CD14-positive monocyte (primary cell): Measurements from ENCODE around the gene SAMD4B. TPM values are rescaled to one million over a fixed set of nuclear protein-coding genes. Genes with fewer than 3 reads are reported as not detected.

Source experiments
- DNase-seq, 3 donors: peaks; one replicate each; pipeline ENCODE4 v3.0.0-alpha.2; 2011 to 2022
- H2AFZ ChIP-seq: 2 replicates; pipeline ENCODE4 v1.6.0; 2012; ENCODE audit warnings: mild to moderate bottlenecking, low read depth, low read length, inconsistent platforms; ENCODE audit not compliant: insufficient read depth, poor library complexity, severe bottlenecking
- H3K27ac ChIP-seq, 2 donors: 1 replicate in 1 of 2; 2 replicates in 1 of 2; pipeline ENCODE4 v1.5.1; 2012 to 2013; ENCODE audit warnings: low read length in 2 of 2, control low read depth in 1 of 2, inconsistent platforms in 1 of 2, low read depth in 1 of 2, mild to moderate bottlenecking in 1 of 2
- H3K27me3 ChIP-seq, 2 donors: one replicate each; pipeline versions ENCODE4 v1.6.0 to v1.6.1; 2011 to 2013; ENCODE audit warnings: low read length in 2 of 2; ENCODE audit not compliant: control insufficient read depth in 2 of 2, insufficient read depth in 2 of 2
- H3K36me3 ChIP-seq, 2 donors: replicated peaks in 1 of 2; 1 replicate in 1 of 2; 2 replicates in 1 of 2; pipeline versions ENCODE4 v1.5.1 to v1.6.1; 2012 to 2013; ENCODE audit warnings: low read length in 2 of 2, control low read depth in 1 of 2, inconsistent platforms in 1 of 2, mild to moderate bottlenecking in 1 of 2; ENCODE audit not compliant: insufficient read depth in 2 of 2, control insufficient read depth in 1 of 2
- H3K4me1 ChIP-seq, 2 donors: 1 replicate in 1 of 2; 2 replicates in 1 of 2; pipeline versions ENCODE4 v1.5.1 to v1.6.1; 2012 to 2013; ENCODE audit warnings: low read length in 2 of 2, control low read depth in 1 of 2, inconsistent platforms in 1 of 2, mild to moderate bottlenecking in 1 of 2, moderate library complexity in 1 of 2; ENCODE audit not compliant: insufficient read depth in 2 of 2, control insufficient read depth in 1 of 2
- H3K4me2 ChIP-seq: replicated peaks from 2 replicates; pipeline ENCODE3; 2012; ENCODE audit warnings: low read length, moderate library complexity, mild to moderate bottlenecking; ENCODE audit not compliant: poor library complexity, severe bottlenecking; ENCODE audit errors: extremely low read depth
- H3K4me3 ChIP-seq, 3 experiments: fragments of 200-600 bp in 1 of 3; sonication (generic) in 1 of 3; replicated peaks in 1 of 3; 1 replicate in 2 of 3; 2 replicates in 1 of 3; pipeline ENCODE4 v1.5.1; 2011 to 2013; ENCODE audit warnings: low read length in 3 of 3, mild to moderate bottlenecking in 3 of 3, control low read depth in 2 of 3, low read depth in 2 of 3, inconsistent platforms in 1 of 3, moderate library complexity in 1 of 3
- H3K79me2 ChIP-seq: 2 replicates; pipeline ENCODE4 v1.6.0; 2012; ENCODE audit warnings: mild to moderate bottlenecking, control low read depth, inconsistent platforms, low read length, moderate library complexity; ENCODE audit not compliant: insufficient read depth
- H3K9ac ChIP-seq: 2 replicates; pipeline ENCODE4 v1.6.0; 2017; ENCODE audit warnings: low read length, mild to moderate bottlenecking; ENCODE audit not compliant: insufficient read depth, poor library complexity, severe bottlenecking
- H3K9me3 ChIP-seq, 2 donors: replicated peaks in 1 of 2; 1 replicate in 1 of 2; 2 replicates in 1 of 2; pipeline versions ENCODE4 v1.5.1 to v1.6.1; 2012 to 2013; ENCODE audit warnings: low read length in 2 of 2, control low read depth in 1 of 2; ENCODE audit not compliant: control insufficient read depth in 1 of 2, insufficient read depth in 1 of 2
- H4K20me1 ChIP-seq: 2 replicates; pipeline ENCODE4 v1.6.0; 2012; ENCODE audit warnings: mild to moderate bottlenecking, low read length, control low read depth, moderate library complexity; ENCODE audit not compliant: insufficient read depth
- H3K27ac Mint-ChIP-seq, 7 donors: one replicate each; pipeline ENCODE4 v1.8.0; 2020; ENCODE audit warnings: mild to moderate bottlenecking in 7 of 7, mixed read lengths in 7 of 7, moderate library complexity in 6 of 7, inconsistent platforms in 2 of 7
- H3K27me3 Mint-ChIP-seq, 3 donors: one replicate each; pipeline ENCODE4 v1.8.0; 2021 to 2022; ENCODE audit warnings: low read depth in 3 of 3, mild to moderate bottlenecking in 3 of 3, mixed read lengths in 3 of 3, moderate library complexity in 3 of 3, inconsistent platforms in 1 of 3
- H3K36me3 Mint-ChIP-seq, 2 donors: one replicate each; pipeline ENCODE4 v1.8.0; 2020; ENCODE audit warnings: mixed read lengths in 2 of 2, inconsistent platforms in 1 of 2, mild to moderate bottlenecking in 1 of 2
- H3K4me1 Mint-ChIP-seq: one replicate; pipeline ENCODE4 v1.8.0; 2020; ENCODE audit warnings: mild to moderate bottlenecking, mixed read lengths
- H3K4me3 Mint-ChIP-seq, 2 donors: one replicate each; pipeline ENCODE4 v1.8.0; 2020; ENCODE audit warnings: mild to moderate bottlenecking in 2 of 2, mixed read lengths in 2 of 2, moderate library complexity in 1 of 2
- H3K9me3 Mint-ChIP-seq, 7 donors: one replicate each; pipeline ENCODE4 v1.8.0; 2020 to 2022; ENCODE audit warnings: mixed read lengths in 7 of 7, mild to moderate bottlenecking in 6 of 7, moderate library complexity in 6 of 7, inconsistent platforms in 2 of 7
- CTCF ChIP-seq: fragments of 200-600 bp; IDR thresholded peaks from one replicate; pipeline ENCODE4 v1.8.0; 2022; ENCODE audit warnings: antibody characterized with exemption, mild to moderate bottlenecking
- WGBS: methylation state at CpG from one replicate; pipeline ENCODE4 v1.1.5; 2013; ENCODE audit warnings: missing lambda C conversion rate; ENCODE audit not compliant: insufficient coverage; 5-methylcytosine and 5-hydroxymethylcytosine counted together
- intact Hi-C, 2 donors: fragments of 100-400 bp; cut with micrococcal nuclease; formaldehyde crosslinking; loops; one replicate each; pipeline versions ENCODE4 v1.15.0 to v1.15.1; 2023
- polyA plus RNA-seq, 3 donors: library from polyadenylated mRNA; depleted of rRNA in 1 of 3; unstranded in 2 of 3; stranded (reverse) in 1 of 3; fragments of 300-500 nt in 2 of 3; fragments of >200 nt in 1 of 3; fragmentation: Illumina TruSeq in 2 of 3; gene quantifications; 1 replicate in 2 of 3; 2 replicates in 1 of 3; pipeline ENCODE4 v1.2.3, GENCODE V29; 2012 to 2021

The SAMD4B gene
- polyA plus RNA-seq, 3 donors, result 4.5 to 56.6 (median 5.6) TPM

GRCh38 chr19:39381910-39382611 lies 39.8 kb downstream of the SAMD4B start:
- Histone ChIP-seq H3K27ac (no peak overlapping the region), H3K4me1 (no peaks in the 10 kb centered on the region), H3K4me3 (no peak overlapping the region), H3K79me2 (no peaks in the 10 kb centered on the region), H3K9me3 (no peaks in the 10 kb centered on the region), H3K36me3 (peaks cover 89 to 100% of the 10 kb centered on the region in 2 donors), H3K27me3 (no peaks in the 10 kb centered on the region), H4K20me1 (peaks cover 6% of the 10 kb centered on the region), H3K9ac (no peak overlapping the region), H2AFZ (no peak overlapping the region), H3K4me2 (no peak overlapping the region)
- intact Hi-C loops, result loop anchor here in 1 of 2 donors (5.0 kb wide), 1 partner anchor 35 kb away; no protein-coding TSS in a partner anchor
- peaks cover 2% of the 10 kb centered on the region for H3K4me1 Mint-ChIP-seq
- H3K4me3 Mint-ChIP-seq, result no peak overlapping the region
- H3K27me3 Mint-ChIP-seq, result peaks cover 0 to 1% (median 0%) of the 10 kb centered on the region in 3 donors
- WGBS, result 100% methylated on average over 7 of the region's 10 CpGs
- peak overlapping the region in 2 of 7 donors; percentile 22 to 40 for H3K27ac Mint-ChIP-seq
- H3K36me3 Mint-ChIP-seq, result peaks cover 91 to 92% of the 10 kb centered on the region in 2 donors
- H3K9me3 Mint-ChIP-seq, result no peaks in the 10 kb centered on the region
- no peak for TF ChIP-seq CTCF
- DNase-seq, result no peak

GRCh38 chr19:39382991-39383828 lies 41.0 kb downstream of the SAMD4B start:
- no peak for DNase-seq
- H3K9ac ChIP-seq, result no peak overlapping the region
- no peaks in the 10 kb centered on the region for H3K79me2 ChIP-seq
- H2AFZ ChIP-seq, result no peak overlapping the region
- intact Hi-C loops, result loop anchor here in 1 of 2 donors (5.0 kb wide), 1 partner anchor 36 kb away; no protein-coding TSS in a partner anchor
- H4K20me1 ChIP-seq, result peaks cover 6% of the 10 kb centered on the region
- no peak overlapping the region for H3K4me3 ChIP-seq
- WGBS, result 94% methylated on average over 18 of the region's 18 CpGs
- H3K27ac Mint-ChIP-seq, result peak overlapping the region; percentile 1 to 72 (median 50)
- peaks cover 0 to 1% (median 0%) of the 10 kb centered on the region in 3 donors for H3K27me3 Mint-ChIP-seq
- H3K4me1 ChIP-seq, result no peaks in the 10 kb centered on the region
- peak overlapping the region in 1 of 2 donors; percentile 5 for H3K27ac ChIP-seq
- H3K4me2 ChIP-seq, result no peak overlapping the region
- no peak for TF ChIP-seq CTCF
- peaks cover 84 to 91% of the 10 kb centered on the region in 2 donors for H3K36me3 Mint-ChIP-seq
- no peaks in the 10 kb centered on the region for H3K27me3 ChIP-seq
- peaks cover 2% of the 10 kb centered on the region for H3K4me1 Mint-ChIP-seq
- no peaks in the 10 kb centered on the region for H3K9me3 Mint-ChIP-seq
- H3K9me3 ChIP-seq, result no peaks in the 10 kb centered on the region
- H3K4me3 Mint-ChIP-seq, result no peak overlapping the region
- H3K36me3 ChIP-seq, result peaks cover 86 to 100% of the 10 kb centered on the region in 2 donors
